ENCODE data around the gene LYPD5.
"Not testable (repeated sequence)": the region's sequence is repeated elsewhere in the genome, so short reads cannot be mapped to it uniquely, and the experiment has no call there.

LYPD5 gene

GRCh38 chr19:43802216-43802951 lies at the start of gene LYPD5:
TSS of gene LYPD5 (minus strand) at chr19:43802447. CDS start at chr19:43802380, 67 bp downstream.
- no peak for DNase-seq (ENCODE audit: low read depth)

GRCh38 chr19:43848821-43849220 lies 46.6 kb upstream of the LYPD5 start:
- DNase-seq (ENCODE audit: low read depth): no peak

- no peak for DNase-seq (ENCODE audit: low read depth)
These were observed 45.6 kb upstream of the LYPD5 start for GRCh38 chr19:43847884-43848283.

- no peak for DNase-seq (ENCODE audit: low read depth)
These were observed 45.0 kb upstream of the LYPD5 start for GRCh38 chr19:43847246-43847645.

- DNase-seq (ENCODE audit: low read depth): no peak
These were observed 39.8 kb upstream of the LYPD5 start for GRCh38 chr19:43842007-43842406.

DNA sequence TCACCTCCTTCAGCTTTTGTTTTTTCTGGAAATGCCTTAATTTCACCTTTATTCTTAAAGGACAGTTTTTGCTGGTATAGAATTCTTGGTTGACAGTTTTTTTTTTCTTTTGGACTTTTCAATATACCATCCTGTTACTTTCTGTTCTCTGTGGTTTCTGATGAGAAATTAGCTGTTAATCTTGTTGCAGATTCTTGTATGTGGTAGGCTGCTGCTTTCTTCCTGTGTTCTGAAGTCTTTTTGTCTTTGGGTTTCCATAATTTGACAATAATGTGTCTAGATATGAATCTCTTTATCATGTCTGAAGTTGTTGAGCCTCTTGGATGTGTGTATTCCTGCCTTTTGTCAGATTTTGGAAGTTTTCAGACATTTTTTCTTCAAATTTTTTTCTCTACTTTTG lies 36.9 kb upstream of the LYPD5 start:
- DNase-seq (ENCODE audit: low read depth): no peak

DNA sequence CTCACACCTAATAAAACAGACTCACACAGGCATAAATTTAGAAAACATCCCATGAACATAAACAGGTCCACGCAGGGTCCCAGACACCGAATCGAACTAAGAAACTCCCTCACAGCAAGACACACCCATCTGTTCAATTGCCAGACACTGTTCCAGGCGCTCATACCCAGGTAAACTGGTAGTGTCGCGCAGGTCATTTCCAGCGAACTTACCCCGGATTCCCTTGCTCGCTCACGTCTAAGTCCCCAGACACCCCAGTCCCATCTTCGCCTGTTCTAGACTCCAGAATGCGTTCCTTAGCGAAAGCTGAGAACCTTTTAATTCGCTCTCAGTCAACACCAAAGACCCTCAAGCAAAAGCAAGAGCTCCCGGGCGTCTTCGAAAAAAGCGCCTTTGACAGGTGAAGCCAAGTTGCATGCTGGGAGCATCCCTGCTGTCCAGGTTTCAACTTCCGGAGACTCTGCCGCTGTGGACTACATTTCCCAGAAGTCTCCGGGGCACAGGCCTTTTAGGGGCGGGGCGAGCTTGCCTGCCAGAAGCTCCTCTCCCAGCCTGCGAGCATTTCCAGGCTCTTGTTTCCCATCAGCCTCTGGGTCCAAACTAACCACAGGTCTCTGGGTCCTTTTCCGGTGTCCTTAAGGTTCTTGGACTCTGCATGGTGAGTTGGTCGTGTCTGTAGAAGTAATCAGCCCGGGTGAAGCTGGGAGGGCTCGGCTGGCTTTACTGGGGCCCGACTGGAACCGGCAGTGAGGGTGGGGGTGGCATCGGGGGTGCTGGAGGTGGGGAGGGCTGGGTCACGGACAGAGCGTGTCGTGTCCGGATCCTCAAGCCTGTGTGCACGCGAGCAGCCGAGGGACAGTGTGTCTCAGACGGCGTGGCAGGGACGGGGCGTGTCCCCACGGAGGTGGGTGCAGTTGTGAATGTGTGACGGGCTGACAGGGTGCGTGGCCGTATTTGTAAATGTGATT lies 24.8 kb upstream of the LYPD5 start, which contains the start of gene ZNF283:
TSS of gene ZNF283 (plus strand) at position 535 of the 968 bp plus-strand sequence. CDS start 6,184 bp downstream, outside the sequence.
- peak; percentile 79 for DNase-seq (ENCODE audit: low read depth)

- DNase-seq (ENCODE audit: low read depth): not testable (repeated sequence)
These were observed 22.3 kb upstream of the LYPD5 start for GRCh38 chr19:43824572-43824971.

GRCh38 chr19:43823856-43824255 lies 21.6 kb upstream of the LYPD5 start:
- DNase-seq (ENCODE audit: low read depth): not testable (repeated sequence)

- DNase-seq (ENCODE audit: low read depth): no peak
These were observed 18.6 kb upstream of the LYPD5 start for GRCh38 chr19:43820884-43821215.

DNA sequence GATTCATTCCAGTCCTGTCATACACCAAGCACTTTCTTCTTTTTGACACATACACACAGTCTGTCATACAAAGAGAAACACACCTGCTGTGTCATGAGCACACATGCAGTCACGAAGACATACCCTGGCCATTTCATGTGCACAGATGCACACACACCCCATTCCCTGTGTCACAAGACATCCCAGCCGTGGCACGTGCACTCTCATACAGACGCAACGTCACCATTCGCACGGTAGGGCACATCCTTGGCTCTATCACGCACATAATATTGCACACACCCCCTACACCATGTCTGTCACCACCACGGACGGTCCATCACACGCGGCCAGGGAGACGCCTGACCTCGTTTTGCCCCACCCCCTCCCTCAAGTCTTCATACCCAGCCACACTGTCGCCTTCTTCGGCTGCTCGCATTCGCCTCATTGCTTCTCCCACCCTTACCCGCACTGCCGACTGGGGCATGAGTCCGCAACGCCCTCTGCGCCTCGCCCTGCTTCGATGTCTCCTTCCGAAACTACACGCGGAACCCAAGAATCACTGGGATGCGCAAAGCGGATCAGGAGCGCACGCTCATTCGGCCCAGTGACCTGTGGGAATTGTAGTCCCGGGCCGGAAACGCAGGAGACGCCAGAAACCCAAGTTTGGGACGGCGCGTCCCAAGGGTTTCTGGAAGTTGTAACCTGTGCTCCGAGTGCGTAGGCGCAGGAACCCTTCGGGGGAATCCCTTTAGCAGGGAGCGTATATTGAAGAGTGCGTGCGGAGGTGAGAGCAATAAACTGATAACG lies 18.0 kb upstream of the LYPD5 start:
- no peak for DNase-seq (ENCODE audit: low read depth)

DNA sequence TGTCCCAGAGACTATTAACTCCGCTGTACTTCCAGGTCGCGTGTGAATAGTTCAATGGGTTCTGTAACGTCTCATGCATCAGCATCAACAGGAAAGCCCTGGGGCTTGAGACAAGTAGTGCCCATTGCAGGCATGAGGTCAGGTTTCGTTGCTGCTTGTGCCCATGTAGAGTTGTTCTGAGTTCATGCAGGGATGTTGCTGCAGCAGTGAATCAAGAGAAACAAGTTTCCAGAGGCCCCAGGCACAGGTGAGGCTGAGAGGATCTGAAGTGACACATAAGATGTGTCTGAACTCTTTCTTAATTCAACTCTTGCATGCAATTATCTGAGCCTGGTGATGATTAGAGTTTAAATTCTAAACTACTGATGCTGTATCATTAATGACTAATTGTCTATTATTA lies 16.3 kb upstream of the LYPD5 start:
- DNase-seq (ENCODE audit: low read depth): no peak

DNA sequence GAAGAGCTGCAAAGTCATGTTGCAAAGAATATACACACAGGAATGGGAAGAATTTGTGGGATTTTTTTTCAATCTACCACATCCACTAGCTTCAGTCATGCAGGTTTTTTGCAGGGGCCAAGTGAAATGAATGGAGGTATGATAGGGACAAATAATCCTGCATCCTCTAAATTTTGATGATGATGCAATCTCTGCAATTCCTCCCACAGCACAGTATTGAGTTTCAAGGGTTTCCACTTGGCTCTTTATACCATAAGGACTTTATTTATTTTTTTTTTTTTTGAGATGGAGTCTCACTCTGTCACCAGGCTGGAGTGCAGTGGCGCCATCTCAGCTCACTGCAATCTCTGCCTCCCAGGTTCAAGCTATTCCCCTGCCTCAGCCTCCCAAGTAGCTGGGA lies 15.2 kb upstream of the LYPD5 start:
- DNase-seq (ENCODE audit: low read depth): not testable (repeated sequence)

DNA sequence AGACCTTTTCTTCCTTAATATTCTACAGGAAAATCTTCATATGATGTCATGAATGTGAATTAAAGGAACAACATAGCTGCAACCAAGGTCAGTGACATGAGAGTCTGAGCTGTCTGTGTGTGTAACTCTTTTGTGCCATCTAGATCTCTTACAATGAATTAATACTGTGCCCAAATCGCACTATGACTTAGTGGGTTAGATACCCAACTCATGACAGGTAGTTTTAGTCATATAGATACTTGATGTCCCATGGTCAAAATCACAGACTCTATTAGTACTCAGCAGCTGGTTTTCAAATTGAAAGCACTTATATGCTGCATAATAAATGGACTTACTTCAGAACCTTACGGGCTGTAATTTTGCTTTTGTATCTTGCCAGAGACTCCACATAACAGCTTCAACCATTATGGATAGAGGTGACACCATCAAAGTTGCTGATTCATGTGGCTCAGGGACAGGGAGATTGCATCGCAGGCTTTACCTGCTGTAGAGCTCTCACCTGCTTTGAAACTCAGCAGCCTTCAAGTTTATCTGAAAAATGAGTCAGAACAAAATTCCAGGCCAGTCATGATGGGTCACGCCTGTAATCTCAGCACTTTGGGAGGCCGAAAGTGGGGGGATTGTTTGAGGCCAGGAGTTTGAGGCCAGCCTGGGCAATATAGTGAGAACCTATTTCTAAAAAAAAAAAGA lies 12.6 kb upstream of the LYPD5 start:
- no peak for DNase-seq (ENCODE audit: low read depth)

GRCh38 chr19:43812688-43813087 lies 10.4 kb upstream of the LYPD5 start:
- no peak for DNase-seq (ENCODE audit: low read depth)

GRCh38 chr19:43812259-43812658 lies 10.0 kb upstream of the LYPD5 start:
- DNase-seq (ENCODE audit: low read depth): no peak

DNA sequence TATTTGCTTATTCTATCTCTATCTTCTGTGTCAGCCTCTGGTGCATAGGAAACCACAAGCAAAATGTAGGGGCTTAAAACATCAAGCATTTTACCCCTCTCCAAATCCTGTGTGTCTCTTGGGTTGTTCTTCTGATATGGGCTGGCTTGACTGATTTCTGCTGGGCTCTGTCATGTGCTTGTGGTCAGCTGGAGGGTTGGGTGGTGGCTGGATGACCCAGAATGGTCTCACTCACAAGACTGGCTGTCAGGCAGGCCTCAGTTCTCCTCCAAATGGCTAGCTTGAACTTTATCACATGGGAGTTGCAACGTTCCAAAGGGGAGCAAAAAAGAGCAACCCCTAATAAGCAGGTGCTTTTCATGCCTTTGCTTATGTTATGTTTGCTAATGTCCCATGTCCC lies 9.6 kb upstream of the LYPD5 start:
- no peak for DNase-seq (ENCODE audit: low read depth)

DNA sequence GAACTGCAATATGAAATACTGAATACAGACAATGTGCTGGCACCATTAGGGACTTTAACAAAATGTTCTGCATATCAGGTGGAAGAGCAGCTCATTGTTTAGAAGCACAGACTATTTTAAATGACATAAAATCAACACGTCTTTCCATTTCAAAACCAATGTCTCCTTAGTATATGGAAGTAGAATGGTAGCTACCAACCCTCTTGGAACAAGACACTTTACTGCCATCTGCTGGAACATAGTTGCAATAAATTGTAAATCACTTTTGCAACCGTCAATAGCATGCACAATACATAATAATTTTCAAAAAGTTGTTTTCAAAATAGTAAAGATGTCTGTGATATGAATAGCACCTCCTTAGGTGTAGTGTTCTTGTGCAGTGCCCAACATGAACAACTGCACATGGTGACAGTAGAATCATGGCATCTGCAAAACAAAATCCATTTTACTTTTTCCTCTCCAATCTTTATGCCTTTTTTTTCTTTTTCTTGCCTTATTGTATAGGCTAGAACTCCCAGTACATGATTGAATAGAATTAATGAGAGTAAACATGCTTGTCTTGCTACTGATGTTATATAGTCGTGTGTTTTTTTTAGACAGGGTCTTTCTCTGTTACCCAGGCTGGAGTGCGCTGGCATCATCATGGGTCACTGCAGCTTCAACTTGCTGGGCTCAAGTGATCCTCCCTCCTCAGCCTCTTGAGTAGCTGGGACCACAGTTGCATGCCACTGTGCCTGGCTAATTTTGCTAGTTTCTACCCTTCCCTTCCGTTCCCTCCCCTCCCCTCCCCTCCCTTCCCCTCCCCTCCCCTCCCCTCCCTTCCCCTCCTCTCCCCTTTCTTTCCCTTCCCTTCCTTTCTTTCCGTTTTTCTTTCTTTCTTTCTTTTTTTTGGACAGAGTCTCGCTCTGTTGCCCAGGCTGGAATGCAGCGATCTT lies 7.8 kb upstream of the LYPD5 start:
- DNase-seq (ENCODE audit: low read depth): no peak

- no peak for DNase-seq (ENCODE audit: low read depth)
These were observed 5.4 kb upstream of the LYPD5 start for GRCh38 chr19:43807651-43808050.

- DNase-seq (ENCODE audit: low read depth): no peak
These were observed 4.6 kb upstream of the LYPD5 start for GRCh38 chr19:43806848-43807247.

GRCh38 chr19:43806401-43806800 lies 4.2 kb upstream of the LYPD5 start:
- not testable (repeated sequence) for DNase-seq (ENCODE audit: low read depth)

Measured in activated T-cell treated with anti-CD3 and anti-CD28 coated beads for 48 hours (primary cell).